Measurements from ENCODE around the gene DUSP22. TPM values are rescaled to one million over a fixed set of nuclear protein-coding genes. Genes with fewer than 3 reads are reported as not detected.
"Not testable (repeated sequence)": the region's sequence is repeated elsewhere in the genome, so short reads cannot be mapped to it uniquely, and the experiment has no call there.

Gene DUSP22
- total RNA-seq, 1 donor: 17.0 TPM

- TF ChIP-seq CTCF (IDR thresholded peaks at IDR 0.05; ENCODE audit: insufficient read depth, low read length): no peak
- no peak for DNase-seq (ENCODE audit: low read depth)
These were observed 7.8 kb upstream of the DUSP22 start for GRCh38 chr6:284486-284885.

GRCh38 chr6:285030-285771 lies 7.1 kb upstream of the DUSP22 start:
- no peak for DNase-seq (ENCODE audit: low read depth)
- no peak overlapping the region for H3K4me3 ChIP-seq (ENCODE audit: low read depth, low read length)
- TF ChIP-seq CTCF (IDR thresholded peaks at IDR 0.05; ENCODE audit: insufficient read depth, low read length): no peak

More at GRCh38 chr6:284486-284885, 7.8 kb upstream of the DUSP22 start:
- H3K4me3 ChIP-seq (ENCODE audit: low read depth, low read length): no peak overlapping the region

GRCh38 chr6:285902-286301 lies 6.4 kb upstream of the DUSP22 start:
- H3K4me3 ChIP-seq (ENCODE audit: low read depth, low read length); DNase-seq (ENCODE audit: low read depth): not testable (repeated sequence)

- no peak for DNase-seq (ENCODE audit: low read depth)
- H3K4me3 ChIP-seq (ENCODE audit: low read depth, low read length): no peak overlapping the region
- no peak for TF ChIP-seq CTCF (IDR thresholded peaks at IDR 0.05; ENCODE audit: insufficient read depth, low read length)
These were observed 5.4 kb upstream of the DUSP22 start for GRCh38 chr6:286681-287488.

- H3K4me3 ChIP-seq (ENCODE audit: low read depth, low read length): no peak overlapping the region
- no peak for TF ChIP-seq CTCF (IDR thresholded peaks at IDR 0.05; ENCODE audit: insufficient read depth, low read length)
- peak; percentile 81 for DNase-seq (ENCODE audit: low read depth)
These were observed 4.8 kb upstream of the DUSP22 start for GRCh38 chr6:287489-287860.

GRCh38 chr6:288866-289265 lies 3.4 kb upstream of the DUSP22 start:
- TF ChIP-seq CTCF (IDR thresholded peaks at IDR 0.05; ENCODE audit: insufficient read depth, low read length): no peak

GRCh38 chr6:290111-290922 lies 2.0 kb upstream of the DUSP22 start:
- DNase-seq (ENCODE audit: low read depth): no peak
- no peak for TF ChIP-seq CTCF (IDR thresholded peaks at IDR 0.05; ENCODE audit: insufficient read depth, low read length)
- no peak overlapping the region for H3K4me3 ChIP-seq (ENCODE audit: low read depth, low read length)

More at GRCh38 chr6:288866-289265, 3.4 kb upstream of the DUSP22 start:
- DNase-seq (ENCODE audit: low read depth): no peak
- no peak overlapping the region for H3K4me3 ChIP-seq (ENCODE audit: low read depth, low read length)

Data from fibroblast of the aortic adventitia (primary cell).